Neuron (in vitro differentiated cells): ENCODE measurements around the gene SLC25A46.
A peak's percentile ranks its signal among the peaks of the same experiment; 100 is the strongest.
"Not testable (repeated sequence)": the region's sequence is repeated elsewhere in the genome, so short reads cannot be mapped to it uniquely, and the experiment has no call there.

ENCODE experiments used
- H2AFZ ChIP-seq: one replicate; pipeline ENCODE4 v1.6.1; 2013; ENCODE audit warnings: low read depth, mild to moderate bottlenecking, inconsistent platforms, low read length, moderate library complexity
- H3K27me3 ChIP-seq: one replicate; pipeline ENCODE4 v1.6.1; 2013; ENCODE audit warnings: low read length; ENCODE audit not compliant: insufficient read depth
- H3K36me3 ChIP-seq: one replicate; pipeline ENCODE4 v1.6.1; 2013; ENCODE audit warnings: low read length; ENCODE audit not compliant: insufficient read depth
- H3K4me1 ChIP-seq: one replicate; pipeline ENCODE4 v1.6.1; 2013; ENCODE audit warnings: low read length; ENCODE audit not compliant: insufficient read depth
- H3K4me3 ChIP-seq: 2 replicates; pipeline ENCODE4 v1.5.1; 2013; ENCODE audit warnings: mild to moderate bottlenecking, low read length, moderate library complexity
- H3K9me3 ChIP-seq: one replicate; pipeline ENCODE4 v1.6.1; 2013; ENCODE audit warnings: low read length

Gene SLC25A46

DNA sequence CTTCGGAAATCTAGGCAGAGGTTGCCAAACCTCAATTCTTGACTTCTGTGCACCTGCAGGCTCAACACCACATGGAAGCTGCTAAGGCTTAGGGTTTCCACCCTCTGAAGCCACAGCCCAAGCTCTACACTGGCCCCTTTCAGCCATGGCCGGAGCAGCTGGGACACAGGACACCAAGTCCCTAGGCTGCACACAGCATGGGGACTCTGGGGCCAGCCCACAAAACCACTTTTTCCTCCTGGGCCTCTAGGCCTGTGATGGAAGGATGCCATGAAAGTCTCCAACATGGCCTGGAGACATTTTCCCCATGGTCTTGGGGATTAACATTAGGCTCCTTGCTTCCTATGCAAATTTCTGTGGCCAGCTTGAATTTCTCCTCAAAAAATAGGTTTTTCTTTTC, 7.3 kb upstream of the SLC25A46 start:
- not testable (repeated sequence) for H3K4me1 ChIP-seq, H3K36me3 ChIP-seq, H3K4me3 ChIP-seq, H2AFZ ChIP-seq, H3K9me3 ChIP-seq, H3K27me3 ChIP-seq

DNA sequence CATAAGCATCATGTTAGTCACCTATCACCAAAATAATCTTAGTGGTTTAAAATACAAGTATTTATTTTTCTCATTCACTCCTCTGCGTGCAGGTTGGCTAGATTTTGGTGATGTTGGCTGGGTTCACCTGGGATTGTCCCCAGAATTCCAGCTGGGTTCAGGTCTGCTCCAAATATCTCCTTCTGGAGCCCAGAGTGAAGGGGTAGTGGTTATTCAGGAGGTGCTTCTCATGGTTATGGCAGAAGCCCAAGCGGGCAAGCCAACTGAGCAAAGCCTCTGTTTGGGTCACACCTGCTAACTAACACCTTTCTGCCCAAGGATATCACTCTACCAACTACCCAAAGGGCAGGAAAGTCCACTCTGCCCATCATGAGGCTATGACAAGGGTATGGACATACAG, 4.7 kb upstream of the SLC25A46 start:
- no peak overlapping the region for H3K4me3 ChIP-seq

DNA sequence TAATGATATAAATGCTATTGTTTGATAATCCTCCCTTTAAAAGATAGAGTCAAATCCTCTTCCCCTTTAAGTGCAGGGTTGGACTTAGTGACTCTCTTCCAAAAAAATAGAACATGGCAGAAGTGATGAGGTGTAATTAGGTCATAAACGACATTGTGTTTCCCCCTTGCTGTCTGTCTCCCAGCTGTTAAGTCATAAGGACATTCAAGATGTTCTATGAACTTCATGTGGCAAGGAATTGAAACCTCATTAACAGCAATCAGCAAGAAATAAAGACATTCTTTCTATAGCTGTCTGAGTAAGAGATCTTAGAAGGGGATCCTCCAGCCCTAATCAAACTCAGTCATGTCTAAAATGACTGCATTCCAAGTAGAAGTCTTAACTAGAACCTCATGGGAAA, 3.3 kb upstream of the SLC25A46 start:
- Histone ChIP-seq H3K4me1 (peaks cover 2% of the 10 kb centered on the region), H3K27me3 (no peaks in the 10 kb centered on the region), H3K4me3 (no peak overlapping the region), H3K36me3 (no peaks in the 10 kb centered on the region), H2AFZ (no peak overlapping the region), H3K9me3 (no peaks in the 10 kb centered on the region)

More for the DNA sequence above, 4.7 kb upstream of the SLC25A46 start:
- Histone ChIP-seq H3K27me3 (no peaks in the 10 kb centered on the region), H3K36me3 (no peaks in the 10 kb centered on the region), H3K9me3 (no peaks in the 10 kb centered on the region), H2AFZ (no peak overlapping the region), H3K4me1 (peaks cover 2% of the 10 kb centered on the region)

DNA sequence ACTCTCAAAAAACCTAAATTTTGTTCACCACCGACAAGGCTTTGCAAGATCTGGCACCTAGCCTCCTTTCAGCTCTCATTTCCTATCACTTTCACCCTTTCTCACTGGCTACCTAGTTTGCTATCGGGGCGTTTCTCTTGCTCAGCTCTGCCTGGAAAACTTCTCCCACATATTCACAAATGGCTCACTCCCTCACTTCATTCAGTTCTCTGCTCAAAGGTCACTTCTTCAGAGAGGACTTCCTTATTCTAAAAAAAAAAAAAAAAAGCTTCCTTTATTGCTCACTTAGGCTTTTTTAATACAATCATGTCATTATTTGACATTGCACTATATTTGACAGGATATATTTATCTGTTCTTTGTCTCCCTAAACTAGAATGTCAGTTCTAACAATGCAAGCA, 2.1 kb upstream of the SLC25A46 start:
- Histone ChIP-seq H3K36me3 (no peaks in the 10 kb centered on the region), H3K4me1 (peaks cover 5% of the 10 kb centered on the region), H3K4me3 (no peak overlapping the region), H3K27me3 (no peaks in the 10 kb centered on the region), H2AFZ (no peak overlapping the region), H3K9me3 (no peaks in the 10 kb centered on the region)

DNA sequence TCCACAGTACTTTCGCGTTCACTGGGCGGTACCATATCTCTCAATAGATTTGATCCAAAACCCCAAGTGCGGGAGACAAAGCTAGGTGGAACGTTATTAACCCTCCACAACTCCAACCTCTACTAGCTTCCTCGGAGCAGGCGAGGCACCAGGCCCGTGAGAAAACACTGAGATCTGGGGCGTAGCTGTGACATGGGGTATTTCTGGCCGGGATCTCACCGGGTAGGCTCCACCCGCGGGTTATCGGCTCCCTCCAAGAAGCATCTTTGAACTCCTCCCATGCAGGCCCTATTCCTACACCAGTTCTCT, 350 bp upstream of the SLC25A46 start:
- H3K9me3 ChIP-seq, result no peaks in the 10 kb centered on the region
- H3K36me3 ChIP-seq, result no peaks in the 10 kb centered on the region
- peak overlapping the region; percentile 65 for H3K4me3 ChIP-seq
- H2AFZ ChIP-seq, result peak overlapping the region; percentile 68
- H3K27me3 ChIP-seq, result no peaks in the 10 kb centered on the region
- H3K4me1 ChIP-seq, result peaks cover 5% of the 10 kb centered on the region

DNA sequence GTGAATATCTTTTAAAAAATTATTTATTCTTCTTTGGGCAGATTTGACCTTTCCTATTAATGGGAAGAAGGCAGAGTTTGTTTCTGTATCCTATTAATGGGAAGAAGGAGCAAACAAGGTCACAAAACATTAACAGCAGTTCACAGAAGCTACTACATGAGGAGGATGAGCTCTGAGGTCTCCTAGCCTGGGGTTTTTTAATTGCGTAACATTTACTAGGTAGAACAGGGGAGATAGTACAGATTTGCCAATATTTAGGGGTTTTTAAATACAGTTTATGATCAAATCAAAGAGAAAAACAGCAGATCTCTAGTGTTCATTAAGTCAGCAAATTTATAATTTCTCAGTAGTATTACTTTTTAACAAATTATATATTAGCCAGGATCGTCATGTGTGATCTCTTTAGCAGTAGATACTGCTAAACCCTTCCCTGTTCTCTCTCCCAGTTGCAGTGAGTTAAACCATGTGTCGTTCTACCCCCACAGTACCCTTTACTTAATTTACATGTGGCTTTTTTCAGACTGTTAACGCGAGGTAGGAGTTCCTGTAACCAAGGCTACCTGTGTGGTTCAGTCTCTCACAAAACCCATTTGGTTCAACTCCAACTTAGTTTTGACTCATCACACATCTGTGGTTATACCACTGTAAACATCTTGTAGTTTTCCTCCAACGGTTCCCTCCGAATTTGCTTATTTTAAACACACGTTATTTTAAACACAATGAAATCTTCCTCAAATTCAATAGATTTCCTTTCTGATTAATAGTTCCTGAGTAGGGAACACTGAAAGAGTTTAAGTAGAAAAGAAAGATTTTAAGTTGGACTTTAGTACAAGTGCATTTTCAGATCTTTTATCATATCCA, 13.3 kb downstream of the SLC25A46 start:
- Histone ChIP-seq H2AFZ (no peak overlapping the region), H3K4me1 (no peaks in the 10 kb centered on the region), H3K9me3 (no peaks in the 10 kb centered on the region), H3K4me3 (no peak overlapping the region), H3K27me3 (no peaks in the 10 kb centered on the region), H3K36me3 (peaks cover 41% of the 10 kb centered on the region)

DNA sequence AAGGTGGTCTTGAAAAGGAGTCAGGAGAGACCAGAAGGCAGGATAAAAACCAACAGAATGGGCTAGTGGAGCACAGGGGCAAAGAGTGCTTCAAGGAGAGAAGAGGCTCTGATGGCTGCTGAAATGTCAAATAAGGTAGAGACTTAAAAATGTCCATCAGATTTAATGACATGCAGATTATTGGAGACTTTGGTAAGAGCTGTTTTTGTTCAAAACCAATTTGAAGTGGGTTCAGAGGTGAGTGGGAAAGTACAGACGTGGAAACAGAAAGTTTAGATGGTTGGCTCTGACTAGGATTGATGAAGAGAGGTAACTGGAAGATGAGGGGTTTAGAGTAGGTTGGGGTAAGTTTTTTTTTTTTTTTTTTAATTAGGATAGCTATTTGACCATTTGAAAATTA, 14.1 kb downstream of the SLC25A46 start:
- no peak overlapping the region for H3K4me3 ChIP-seq
- H2AFZ ChIP-seq, result no peak overlapping the region
- H3K4me1 ChIP-seq, result no peaks in the 10 kb centered on the region
- H3K27me3 ChIP-seq, result no peaks in the 10 kb centered on the region
- peaks cover 42% of the 10 kb centered on the region for H3K36me3 ChIP-seq
- no peaks in the 10 kb centered on the region for H3K9me3 ChIP-seq

DNA sequence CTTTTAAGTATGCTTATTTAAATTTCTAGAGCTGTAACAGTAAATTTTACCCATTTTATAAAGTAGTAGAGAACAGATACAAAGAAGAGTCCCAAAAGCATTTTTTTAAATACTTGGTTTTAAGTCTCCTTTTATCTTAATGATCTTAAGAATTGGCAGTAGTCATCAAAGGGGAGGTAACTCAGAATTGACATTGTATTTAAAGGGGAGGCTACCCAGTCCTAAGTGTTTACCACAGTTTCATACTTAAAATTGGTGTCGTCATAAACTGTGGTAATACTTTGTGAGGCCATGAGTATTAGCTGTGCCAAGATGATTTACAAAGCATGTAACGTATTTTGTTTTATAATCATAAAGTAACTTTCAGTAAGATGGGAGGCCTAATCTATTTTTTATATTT, 14.8 kb downstream of the SLC25A46 start:
- no peaks in the 10 kb centered on the region for H3K9me3 ChIP-seq
- H2AFZ ChIP-seq, result no peak overlapping the region
- H3K27me3 ChIP-seq, result no peaks in the 10 kb centered on the region
- peaks cover 37% of the 10 kb centered on the region for H3K36me3 ChIP-seq
- no peaks in the 10 kb centered on the region for H3K4me1 ChIP-seq
- no peak overlapping the region for H3K4me3 ChIP-seq

DNA sequence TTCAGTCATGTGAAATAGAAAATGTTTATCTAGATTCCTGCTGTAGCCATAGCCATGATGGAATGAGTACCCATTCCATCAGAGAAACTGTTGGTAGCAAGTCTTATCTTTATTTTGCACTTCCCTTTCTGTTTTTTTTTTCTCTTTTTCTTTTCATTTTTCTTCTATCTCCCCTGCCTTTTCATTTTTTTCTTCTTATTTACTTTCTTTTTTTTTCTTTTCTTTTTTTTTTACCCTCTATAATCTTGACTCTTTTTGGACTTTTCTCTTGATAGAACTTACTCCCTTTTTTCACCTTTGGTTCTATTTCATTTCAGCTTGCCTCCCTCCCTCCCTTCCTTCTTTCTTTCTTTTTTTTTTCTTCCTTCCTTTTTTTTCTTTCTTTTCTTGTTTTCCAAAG, 15.4 kb downstream of the SLC25A46 start:
- Histone ChIP-seq H3K36me3 (peaks cover 37% of the 10 kb centered on the region), H3K4me1 (no peaks in the 10 kb centered on the region), H3K4me3 (no peak overlapping the region), H2AFZ (no peak overlapping the region), H3K27me3 (no peaks in the 10 kb centered on the region), H3K9me3 (no peaks in the 10 kb centered on the region)

DNA sequence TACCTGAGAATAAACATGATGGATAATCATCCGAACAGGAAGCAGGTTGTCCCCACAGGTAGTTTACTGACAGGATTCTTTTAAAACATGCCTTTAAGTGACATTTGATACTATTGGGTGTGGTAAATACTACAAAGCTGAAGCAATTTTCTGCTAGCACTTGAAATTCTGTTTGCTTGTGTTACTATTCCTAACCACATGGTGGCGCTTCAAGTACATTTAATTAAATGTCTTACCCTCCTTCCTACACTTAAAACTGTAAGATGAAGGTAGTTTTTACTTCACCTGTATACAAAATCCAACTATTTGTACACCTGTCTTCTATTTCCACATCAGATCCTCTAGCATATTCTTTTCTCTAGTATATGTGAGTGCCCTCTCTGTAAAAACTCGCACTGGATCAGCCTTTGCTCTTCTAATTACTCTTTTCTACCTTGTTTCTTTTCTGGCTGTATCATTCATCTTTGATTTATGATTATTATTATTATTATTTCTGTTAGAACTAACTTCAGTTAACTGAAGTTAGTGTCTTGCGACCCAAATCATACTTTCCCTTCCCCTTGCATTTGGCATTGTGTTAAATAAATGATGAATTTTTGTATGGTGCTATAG, 18.4 kb downstream of the SLC25A46 start:
- no peaks in the 10 kb centered on the region for H3K9me3 ChIP-seq
- H3K4me3 ChIP-seq, result no peak overlapping the region
- no peaks in the 10 kb centered on the region for H3K4me1 ChIP-seq
- no peaks in the 10 kb centered on the region for H3K27me3 ChIP-seq
- H3K36me3 ChIP-seq, result peaks cover 53% of the 10 kb centered on the region
- H2AFZ ChIP-seq, result no peak overlapping the region

DNA sequence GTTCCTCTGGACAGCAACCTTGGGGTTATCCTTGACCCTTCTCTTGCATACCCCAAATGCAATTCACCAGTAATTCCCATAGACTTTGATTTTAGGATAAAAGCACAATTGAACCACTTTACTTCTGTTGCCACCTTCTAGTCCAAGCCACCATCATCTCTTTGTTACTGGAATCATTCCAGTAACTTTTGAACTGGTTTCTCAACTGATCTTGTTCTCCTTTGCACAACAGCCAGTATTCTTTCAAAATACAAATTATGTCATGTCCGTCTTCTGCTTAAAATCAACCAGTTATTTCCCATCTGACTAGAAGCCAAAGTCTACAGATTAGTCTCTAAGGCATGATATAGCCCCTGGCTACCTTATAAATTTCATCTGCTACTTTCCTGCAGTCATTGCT, 21.4 kb downstream of the SLC25A46 start:
- Histone ChIP-seq H2AFZ (no peak overlapping the region), H3K36me3 (peaks cover 56% of the 10 kb centered on the region), H3K4me1 (no peaks in the 10 kb centered on the region), H3K27me3 (no peaks in the 10 kb centered on the region), H3K4me3 (no peak overlapping the region), H3K9me3 (no peaks in the 10 kb centered on the region)

DNA sequence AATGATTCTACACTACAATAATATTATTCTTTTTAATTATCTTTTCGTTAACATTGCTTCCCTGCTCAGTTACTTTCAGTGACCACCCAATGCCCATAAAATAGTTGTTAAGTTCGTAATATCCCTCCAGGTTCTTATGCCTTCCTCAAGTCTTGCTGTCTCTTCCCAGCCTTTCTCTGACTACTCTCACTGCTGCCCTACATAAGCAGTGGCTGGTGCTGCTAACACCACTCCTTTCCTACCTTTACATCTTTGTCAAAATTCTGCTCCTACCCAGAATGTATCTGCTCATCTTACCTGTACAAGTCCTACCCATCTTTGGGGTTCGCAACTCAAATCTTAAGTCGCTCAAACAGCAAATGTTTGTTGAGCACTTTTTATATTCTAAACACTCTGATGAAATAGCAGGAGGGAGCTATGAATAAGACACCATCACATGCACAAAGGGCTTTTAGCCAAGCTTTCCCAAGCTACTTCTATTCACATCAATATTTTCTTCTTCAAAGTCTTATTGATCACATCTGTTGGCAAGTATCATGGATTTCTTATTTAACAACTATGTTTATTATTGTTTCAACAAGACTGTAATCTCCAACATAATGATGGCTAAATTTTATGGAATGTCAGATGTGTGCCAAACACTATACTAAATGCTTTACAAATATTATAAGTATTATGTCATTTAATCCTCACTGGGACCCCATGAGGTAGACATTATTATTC, 29.5 kb downstream of the SLC25A46 start:
- Histone ChIP-seq H3K9me3 (no peaks in the 10 kb centered on the region), H2AFZ (no peak overlapping the region), H3K27me3 (no peaks in the 10 kb centered on the region), H3K4me1 (no peaks in the 10 kb centered on the region), H3K4me3 (no peak overlapping the region), H3K36me3 (no peaks in the 10 kb centered on the region)

DNA sequence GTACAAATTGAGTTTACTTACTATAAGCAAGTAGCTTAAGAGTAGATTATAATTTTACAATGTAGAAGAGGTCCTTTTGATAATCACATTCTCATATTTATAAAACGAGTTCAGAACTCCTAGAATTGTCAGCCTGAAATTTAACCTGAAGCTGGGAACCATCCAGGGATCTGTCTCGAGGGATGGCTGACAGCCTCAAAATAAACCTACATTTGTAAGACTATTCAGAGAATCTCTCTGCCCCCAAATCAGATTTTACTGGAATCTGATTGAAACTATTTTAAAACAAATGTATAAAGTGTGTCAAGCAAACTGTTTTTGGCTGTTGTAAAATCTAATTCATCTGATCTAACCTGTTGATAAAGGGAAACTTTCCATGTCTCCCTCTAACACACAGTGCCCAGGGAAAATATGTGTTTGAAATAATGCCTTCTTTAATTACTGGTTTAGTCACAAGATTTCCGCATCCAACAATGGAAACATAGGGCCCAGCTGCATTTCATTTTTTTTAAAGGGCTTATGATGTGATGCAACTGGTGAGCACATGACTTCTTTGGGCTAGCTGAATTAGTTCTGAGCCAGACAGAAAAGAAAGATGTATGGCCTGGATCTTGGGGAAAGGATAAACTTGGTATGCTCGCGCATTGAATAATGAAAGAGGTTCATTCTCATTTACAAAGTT, 30.3 kb downstream of the SLC25A46 start:
- H3K9me3 ChIP-seq, result no peaks in the 10 kb centered on the region
- H2AFZ ChIP-seq, result no peak overlapping the region
- H3K27me3 ChIP-seq, result no peaks in the 10 kb centered on the region
- H3K4me3 ChIP-seq, result no peak overlapping the region
- H3K36me3 ChIP-seq, result no peaks in the 10 kb centered on the region
- H3K4me1 ChIP-seq, result no peaks in the 10 kb centered on the region
